Measurements from ENCODE around the gene CZIB.

The CZIB gene

DNA sequence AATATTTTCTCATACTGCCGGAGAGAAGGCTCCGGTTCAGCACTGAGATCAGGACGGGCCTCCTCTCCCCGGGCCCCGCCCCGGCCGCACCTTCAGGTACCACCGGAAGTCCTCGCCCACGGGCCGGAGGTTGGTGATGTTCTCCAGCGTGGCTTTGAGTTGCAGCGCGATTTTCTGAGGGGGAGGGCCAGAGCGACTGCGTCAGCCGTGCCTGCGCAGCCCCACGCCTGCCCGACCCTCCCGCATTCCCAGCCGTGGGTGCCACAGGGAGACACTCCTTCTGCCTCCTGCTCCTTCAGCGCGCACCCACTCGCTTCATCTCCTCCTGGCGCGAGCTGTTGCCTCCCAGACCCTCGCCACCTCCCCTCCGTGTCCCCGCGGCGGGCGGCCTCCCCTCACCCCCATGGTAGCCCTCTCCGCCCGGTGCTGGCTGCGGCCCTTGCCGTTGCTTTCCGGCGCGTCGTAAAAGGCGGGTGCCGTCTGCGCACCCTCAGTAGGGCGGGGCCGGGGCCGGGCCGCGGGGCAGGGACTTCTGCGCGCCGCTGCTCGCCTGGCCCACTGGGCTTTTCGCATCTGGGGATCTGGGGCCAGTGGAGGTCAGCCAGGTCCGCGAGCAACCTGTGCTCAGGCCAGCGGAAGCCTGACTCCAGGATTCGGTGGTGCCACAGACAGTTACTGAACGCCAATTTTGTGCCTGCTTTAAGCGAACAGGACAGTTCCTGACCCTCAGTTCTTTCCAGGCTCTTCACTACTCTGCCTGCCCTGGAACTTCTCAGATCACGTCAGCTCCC, at the start of gene CZIB:
CZIB (minus strand) TSS at position 464 of the 791 bp plus-strand sequence; CDS start at position 405, 59 bp downstream.
- FAIRE-seq = no peak

DNA sequence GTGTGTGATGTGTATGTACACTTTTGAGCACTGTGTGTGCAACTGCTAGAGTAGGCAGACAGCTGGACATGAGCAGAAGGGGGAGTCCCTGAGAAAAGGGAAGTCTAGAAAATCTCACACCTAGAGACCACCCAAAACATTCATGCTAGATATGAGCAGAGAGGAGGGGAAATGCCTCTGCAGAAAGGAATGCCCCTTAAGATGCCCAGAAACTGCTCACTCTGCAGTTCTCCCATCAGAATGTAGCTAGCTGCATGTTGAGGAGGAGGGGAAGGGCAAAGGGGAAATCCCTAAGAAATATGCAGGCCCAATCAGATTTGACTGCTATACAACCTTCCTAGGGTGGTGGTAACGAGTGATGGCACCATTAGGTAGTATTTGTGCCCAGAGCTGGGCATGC, 49.7 kb upstream of the CZIB start:
- no peak for FAIRE-seq

GRCh38 chr1:53267761-53268160, 47.3 kb upstream of the CZIB start:
- no peak for FAIRE-seq

GRCh38 chr1:53266038-53266437, 45.6 kb upstream of the CZIB start:
- FAIRE-seq = no peak

DNA sequence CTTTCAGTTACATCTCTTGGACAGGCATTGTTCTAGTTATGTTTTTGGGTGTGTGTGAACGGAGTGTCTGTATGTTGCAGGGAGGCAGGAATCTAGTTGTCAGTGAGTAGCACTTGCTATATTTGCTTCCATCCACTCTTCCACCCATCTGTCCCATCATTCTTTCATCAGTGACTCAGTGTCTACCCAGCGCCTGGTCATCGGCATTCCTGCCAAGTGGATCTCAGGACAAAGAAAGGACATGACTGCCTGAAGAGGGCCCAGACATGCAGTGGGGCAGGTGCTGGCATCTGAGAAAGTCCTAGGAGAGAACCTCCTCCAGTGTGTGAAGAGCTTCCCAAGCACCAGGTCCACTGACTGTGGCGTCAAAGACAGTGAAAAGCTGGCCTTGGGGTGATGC, 45.1 kb upstream of the CZIB start:
- no peak for FAIRE-seq

DNA sequence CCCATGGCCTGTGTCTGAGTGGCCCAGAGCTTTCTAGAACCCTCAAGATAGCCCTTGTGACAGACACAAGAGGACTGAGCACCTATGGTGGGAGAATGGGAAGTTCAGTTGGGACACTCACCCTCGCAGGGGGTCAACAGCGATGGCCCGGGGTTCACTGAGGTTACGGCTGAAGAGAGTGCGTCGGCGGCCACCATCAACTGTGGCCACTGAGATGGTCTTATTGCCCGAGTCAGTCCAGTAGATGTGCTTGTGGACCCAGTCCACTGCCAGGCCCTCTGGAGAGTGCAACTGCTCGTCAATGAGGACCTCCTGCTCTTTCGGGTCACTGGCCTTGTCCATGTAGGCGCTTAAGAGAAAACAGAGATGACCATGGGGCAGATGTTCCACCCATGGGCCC, 43.6 kb upstream of the CZIB start:
- no peak for FAIRE-seq

DNA sequence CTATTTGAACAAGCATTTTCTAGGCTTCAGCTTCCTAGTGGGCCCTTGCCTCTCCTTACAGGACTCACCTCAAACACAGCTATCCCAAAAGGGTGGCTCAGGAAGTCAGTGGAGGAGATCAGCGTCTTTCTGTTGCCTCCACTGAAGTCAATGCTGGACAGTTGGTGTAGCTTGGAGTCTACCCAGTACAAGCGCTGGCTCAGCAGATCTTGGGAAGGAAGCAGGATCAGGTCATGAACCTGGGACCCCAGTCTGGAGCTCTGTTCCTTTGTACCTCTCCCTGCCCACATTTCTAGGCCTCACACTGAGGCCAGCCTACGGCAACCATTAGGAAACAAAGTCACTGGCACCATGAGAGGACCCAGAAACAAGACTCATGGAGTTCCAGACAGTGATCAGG, 41.6 kb upstream of the CZIB start:
- FAIRE-seq = no peak

GRCh38 chr1:53260631-53261247, 40.3 kb upstream of the CZIB start:
- FAIRE-seq = no peak

DNA sequence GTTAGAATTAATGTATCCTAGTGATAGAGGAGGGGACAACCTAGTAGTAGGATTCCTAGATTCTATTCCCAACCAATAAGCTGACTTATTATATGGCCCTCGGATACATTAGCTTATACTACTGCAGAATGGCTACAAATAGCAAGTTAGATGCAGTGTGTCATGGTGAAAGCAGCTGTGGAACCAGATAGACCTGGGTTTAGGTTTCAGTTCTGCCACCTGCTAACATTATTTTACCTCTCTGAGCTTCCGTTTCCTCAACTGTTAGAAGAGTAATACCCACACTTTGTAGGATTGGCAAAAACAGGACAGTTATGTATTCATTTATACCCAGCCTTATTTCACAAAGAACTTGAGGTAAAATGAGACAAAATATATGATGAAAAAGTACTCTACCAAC, 39.5 kb upstream of the CZIB start:
- FAIRE-seq = no peak

- no peak for FAIRE-seq
Measured at GRCh38 chr1:53258216-53258615, 37.8 kb upstream of the CZIB start.

GRCh38 chr1:53257454-53258081, 37.1 kb upstream of the CZIB start:
- FAIRE-seq = no peak

DNA sequence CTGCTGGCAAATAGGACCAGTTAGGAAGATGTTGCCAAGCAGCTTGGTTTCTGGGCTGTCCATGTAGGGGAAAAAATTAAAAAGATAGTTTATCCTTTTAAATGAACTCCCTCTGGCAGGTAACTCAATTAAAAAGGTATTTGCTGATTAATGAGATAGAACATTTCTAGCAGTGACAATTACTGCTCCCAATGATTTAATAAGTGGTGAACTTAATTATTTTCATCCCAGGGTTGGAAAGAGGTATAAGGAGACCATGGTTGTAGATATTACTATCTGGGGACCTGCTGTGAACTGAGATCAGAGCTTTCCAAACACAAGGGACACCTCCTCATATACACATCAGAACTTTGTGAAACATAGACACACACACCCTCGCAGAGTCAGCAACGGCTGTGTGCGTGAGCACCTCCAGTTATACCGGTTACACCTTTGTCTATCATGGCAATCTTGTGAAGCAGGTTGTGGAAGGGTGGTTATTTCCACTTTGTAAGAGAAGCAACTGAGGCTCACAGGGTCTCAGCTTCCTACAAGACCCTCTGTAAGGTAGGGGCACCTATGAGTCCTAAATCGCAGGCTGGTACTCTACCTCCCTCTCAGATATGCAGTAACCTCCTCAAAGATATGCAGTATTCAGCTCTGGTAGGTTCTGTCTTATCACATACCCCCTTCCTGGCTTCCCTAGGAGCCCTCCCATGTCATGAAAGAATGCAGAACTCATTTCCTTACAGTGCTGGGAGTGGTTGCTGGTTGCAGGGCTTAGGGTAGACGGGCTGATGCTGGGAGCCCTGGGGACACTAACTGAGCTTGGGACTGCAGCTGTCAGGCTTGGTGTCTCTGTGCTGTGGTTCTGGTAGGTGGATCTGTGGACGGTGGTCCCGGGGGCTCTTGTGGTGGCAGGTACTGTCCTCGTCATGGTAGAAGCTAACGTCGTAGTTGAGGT, 36.3 kb upstream of the CZIB start:
- FAIRE-seq = no peak

- no peak for FAIRE-seq
Measured at GRCh38 chr1:53255031-53255430, 34.6 kb upstream of the CZIB start.

- FAIRE-seq = no peak
Measured at GRCh38 chr1:53254011-53254640, 33.7 kb upstream of the CZIB start.

DNA sequence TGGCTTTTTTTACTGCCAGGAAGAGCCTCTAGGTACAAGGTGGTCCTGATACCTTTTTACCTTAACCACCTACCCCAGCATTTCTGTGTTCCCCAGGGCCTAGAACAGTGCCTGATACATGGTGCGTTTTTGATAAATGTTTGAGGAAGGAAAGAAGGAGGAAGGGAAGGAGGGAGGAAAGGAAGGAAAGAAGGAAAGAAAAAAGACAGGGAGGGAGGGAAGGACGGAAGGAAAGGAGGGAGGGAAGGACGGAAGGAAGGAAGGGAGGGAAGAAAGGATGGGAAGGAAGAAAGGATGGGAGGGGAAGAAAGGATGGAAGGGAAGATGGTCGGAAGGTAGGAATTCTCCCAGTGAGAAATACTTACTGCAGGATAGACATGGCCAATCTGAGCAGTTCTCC, 29.9 kb upstream of the CZIB start:
- FAIRE-seq = no peak

- no peak for FAIRE-seq
Measured at GRCh38 chr1:53249706-53250105, 29.3 kb upstream of the CZIB start.

- no peak for FAIRE-seq
Measured at GRCh38 chr1:53246261-53247134, 26.1 kb upstream of the CZIB start.

DNA sequence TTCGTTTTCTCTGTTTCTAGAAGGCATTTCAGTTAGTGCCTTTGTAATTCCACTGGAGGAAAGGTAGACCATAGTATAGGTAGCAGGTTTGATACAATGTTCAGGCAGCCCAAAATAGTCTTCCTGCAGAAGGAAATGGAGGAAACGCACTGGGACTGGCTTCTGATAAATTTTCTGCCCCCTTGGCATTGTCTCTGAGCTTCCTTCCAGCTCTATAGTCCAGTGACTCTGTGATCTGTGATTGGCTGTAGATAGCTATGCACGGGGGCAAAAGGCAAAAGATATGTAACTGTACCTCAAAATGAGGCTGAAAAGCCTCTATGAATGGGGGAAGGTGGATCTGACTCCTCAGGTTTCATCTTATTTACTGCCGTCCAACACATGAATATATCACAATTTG, 23.7 kb upstream of the CZIB start:
- FAIRE-seq = no peak

- FAIRE-seq = no peak
Measured at GRCh38 chr1:53242381-53242780, 21.9 kb upstream of the CZIB start.

DNA sequence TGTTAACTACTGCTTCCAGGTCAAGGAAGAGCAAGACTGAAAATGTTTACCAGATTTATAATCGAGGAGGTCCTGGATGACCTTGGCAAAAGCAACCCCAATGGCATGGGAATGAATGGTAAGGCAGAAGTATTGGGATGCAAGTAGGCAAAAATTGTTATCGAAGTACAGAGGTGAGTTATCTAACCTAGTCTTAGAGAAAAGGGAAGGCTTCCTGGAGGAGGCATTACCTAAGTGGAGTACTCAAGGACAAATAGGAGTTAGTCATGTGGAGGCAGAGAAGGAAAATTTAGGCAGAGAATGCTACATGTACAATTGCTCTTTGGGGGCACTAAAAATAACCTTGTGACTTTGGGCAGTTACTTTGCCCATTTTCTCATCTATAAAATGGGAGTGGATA, 21.4 kb upstream of the CZIB start:
- no peak for FAIRE-seq
